Measurements from ENCODE around the gene KLB. TPM values are rescaled to one million over a fixed set of nuclear protein-coding genes. Genes with fewer than 3 reads are reported as not detected.
"Not testable (repeated sequence)": the region's sequence is repeated elsewhere in the genome, so short reads cannot be mapped to it uniquely, and the experiment has no call there.

The KLB gene
- total RNA-seq, 1 donor from 2014 or later, result 0.43 TPM

DNA sequence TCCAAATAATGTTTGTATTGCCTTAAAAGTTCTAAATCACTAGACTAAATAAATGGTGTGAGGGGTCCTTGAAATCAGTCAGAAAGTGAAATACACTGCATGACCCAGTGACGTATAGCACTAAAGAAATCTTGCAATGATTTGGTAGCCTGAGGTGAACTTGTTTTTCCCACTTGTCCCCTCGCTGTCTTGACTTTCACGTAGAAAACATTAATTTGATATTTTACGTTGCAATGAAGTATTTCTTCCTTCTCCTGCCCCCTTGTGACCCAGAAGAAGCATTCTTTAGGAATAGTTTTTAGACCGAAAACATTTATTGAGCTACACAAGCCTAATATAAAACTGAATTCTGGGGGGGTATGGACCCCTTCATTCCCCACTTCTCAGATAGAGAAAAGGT lies 3.7 kb downstream of the KLB start:
- DNase-seq (ENCODE audit: extremely low spot score, unreplicated experiment), result no peak
- Mint-ChIP-seq H3K27ac (no peak overlapping the region), H3K36me3 (no peaks in the 10 kb centered on the region), H3K27me3 (no peaks in the 10 kb centered on the region), H3K4me3 (no peak overlapping the region), H3K9me3 (no peaks in the 10 kb centered on the region), H3K4me1 (ENCODE audit: unreplicated experiment) (peaks cover 11% of the 10 kb centered on the region)
- TF ChIP-seq, protein P1, sequence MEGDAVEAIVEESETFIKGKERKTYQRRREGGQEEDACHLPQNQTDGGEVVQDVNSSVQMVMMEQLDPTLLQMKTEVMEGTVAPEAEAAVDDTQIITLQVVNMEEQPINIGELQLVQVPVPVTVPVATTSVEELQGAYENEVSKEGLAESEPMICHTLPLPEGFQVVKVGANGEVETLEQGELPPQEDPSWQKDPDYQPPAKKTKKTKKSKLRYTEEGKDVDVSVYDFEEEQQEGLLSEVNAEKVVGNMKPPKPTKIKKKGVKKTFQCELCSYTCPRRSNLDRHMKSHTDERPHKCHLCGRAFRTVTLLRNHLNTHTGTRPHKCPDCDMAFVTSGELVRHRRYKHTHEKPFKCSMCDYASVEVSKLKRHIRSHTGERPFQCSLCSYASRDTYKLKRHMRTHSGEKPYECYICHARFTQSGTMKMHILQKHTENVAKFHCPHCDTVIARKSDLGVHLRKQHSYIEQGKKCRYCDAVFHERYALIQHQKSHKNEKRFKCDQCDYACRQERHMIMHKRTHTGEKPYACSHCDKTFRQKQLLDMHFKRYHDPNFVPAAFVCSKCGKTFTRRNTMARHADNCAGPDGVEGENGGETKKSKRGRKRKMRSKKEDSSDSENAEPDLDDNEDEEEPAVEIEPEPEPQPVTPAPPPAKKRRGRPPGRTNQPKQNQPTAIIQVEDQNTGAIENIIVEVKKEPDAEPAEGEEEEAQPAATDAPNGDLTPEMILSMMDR (conservative IDR thresholded peaks at IDR 0.05), result peak; percentile 15

DNA sequence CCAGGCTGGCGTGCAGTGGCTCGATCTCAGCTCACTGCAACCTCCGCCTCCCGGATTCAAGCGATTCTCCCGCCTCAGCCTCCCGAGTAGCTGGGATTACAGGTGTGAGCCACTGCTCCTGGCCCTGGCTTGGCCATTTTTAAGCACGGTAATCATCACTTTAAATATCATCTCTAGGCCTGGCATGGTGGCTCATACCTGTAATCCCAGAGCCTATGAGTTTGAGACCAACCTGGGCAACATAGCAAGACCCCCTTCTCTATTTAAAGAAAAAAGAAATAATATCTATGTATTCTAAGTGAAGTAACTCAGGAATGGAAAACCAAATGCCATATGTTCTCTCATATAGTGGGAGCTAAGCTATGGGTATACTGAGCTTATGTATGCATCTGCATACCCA lies 4.8 kb downstream of the KLB start:
- not testable (repeated sequence) for H3K36me3 Mint-ChIP-seq; DNase-seq (ENCODE audit: extremely low spot score, unreplicated experiment); H3K27me3 Mint-ChIP-seq; H3K27ac Mint-ChIP-seq; H3K9me3 Mint-ChIP-seq; H3K4me3 Mint-ChIP-seq
- peaks cover 10% of the 10 kb centered on the region for H3K4me1 Mint-ChIP-seq (ENCODE audit: unreplicated experiment)

DNA sequence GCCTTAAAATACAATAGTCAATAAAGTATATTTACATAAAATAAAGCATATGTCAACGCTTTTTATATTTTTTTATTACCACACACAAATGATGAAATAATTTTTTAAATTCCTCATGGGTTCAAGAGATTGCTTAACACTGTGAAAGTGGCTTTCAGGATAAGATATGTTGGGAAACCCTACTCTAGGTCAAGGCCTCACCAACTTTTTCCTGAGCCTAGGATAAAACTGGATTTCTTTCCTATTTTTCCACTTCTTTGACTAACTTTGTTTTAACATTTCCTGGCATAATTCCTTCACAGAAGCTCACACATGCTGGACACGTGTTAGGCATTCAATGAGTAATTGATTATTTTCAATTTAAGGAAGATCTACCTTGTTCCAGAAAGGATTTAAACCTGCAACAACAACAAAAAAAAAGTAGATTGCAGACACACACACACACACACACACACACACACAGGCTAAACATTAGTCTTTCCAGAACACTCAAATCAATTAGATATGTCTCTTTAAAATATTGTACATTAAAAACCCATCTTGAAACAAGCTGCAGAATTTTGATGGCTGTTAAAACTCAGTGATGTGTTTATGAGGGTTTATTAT lies 9.1 kb downstream of the KLB start:
- TF ChIP-seq, protein P1 (conservative IDR thresholded peaks at IDR 0.05), result no peak
- Mint-ChIP-seq H3K27me3 (no peaks in the 10 kb centered on the region), H3K4me3 (no peak overlapping the region), H3K9me3 (no peaks in the 10 kb centered on the region), H3K36me3 (no peaks in the 10 kb centered on the region), H3K27ac (no peak overlapping the region), H3K4me1 (ENCODE audit: unreplicated experiment) (no peaks in the 10 kb centered on the region)
- DNase-seq (ENCODE audit: extremely low spot score, unreplicated experiment), result no peak

DNA sequence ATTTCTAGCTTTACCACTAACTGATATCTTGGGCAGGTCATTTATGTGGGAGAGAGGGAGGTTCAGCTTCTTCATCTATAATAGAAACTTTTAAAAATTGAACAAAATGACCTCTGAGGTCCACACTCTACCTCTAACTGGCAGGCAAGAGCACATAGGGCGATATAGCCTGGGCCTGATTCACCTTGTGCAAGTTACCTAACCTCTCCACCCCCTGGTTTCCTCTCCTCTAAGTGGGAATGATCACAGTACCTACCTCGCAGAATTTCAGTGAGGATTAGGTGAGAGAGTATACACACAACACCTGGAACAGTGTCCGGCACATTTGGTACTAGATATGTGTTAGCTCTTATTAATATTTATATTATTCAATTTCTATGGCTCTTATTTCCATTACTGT lies 15.5 kb downstream of the KLB start:
- no peak for DNase-seq (ENCODE audit: extremely low spot score, unreplicated experiment)
- H3K4me3 Mint-ChIP-seq, result no peak overlapping the region
- H3K4me1 Mint-ChIP-seq (ENCODE audit: unreplicated experiment), result no peaks in the 10 kb centered on the region
- H3K9me3 Mint-ChIP-seq, result no peaks in the 10 kb centered on the region
- H3K27ac Mint-ChIP-seq, result no peak overlapping the region
- H3K36me3 Mint-ChIP-seq, result no peaks in the 10 kb centered on the region
- TF ChIP-seq, protein P1 (conservative IDR thresholded peaks at IDR 0.05), result no peak
- no peaks in the 10 kb centered on the region for H3K27me3 Mint-ChIP-seq

DNA sequence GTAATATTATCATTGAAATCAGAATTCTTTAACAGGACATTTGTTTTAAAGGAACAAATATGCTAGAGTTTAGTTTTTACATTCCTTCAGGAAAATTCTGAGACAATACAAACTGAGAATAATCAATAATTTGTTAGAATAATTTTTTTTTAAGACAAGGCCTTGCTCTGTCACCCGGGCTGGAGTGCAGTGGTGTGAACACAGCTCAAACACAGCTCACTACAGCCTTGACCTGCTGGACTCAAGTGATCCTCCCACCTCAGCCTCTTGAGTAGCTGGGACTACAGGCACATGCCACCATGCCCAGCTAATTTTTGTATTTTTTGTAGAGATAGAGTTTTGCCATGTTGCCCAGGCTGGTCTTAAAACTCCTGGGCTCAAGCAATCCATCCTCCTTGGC lies 18.6 kb downstream of the KLB start:
- not testable (repeated sequence) for H3K9me3 Mint-ChIP-seq; H3K27ac Mint-ChIP-seq; DNase-seq (ENCODE audit: extremely low spot score, unreplicated experiment); H3K27me3 Mint-ChIP-seq; H3K4me3 Mint-ChIP-seq; H3K36me3 Mint-ChIP-seq; H3K4me1 Mint-ChIP-seq (ENCODE audit: unreplicated experiment)

DNA sequence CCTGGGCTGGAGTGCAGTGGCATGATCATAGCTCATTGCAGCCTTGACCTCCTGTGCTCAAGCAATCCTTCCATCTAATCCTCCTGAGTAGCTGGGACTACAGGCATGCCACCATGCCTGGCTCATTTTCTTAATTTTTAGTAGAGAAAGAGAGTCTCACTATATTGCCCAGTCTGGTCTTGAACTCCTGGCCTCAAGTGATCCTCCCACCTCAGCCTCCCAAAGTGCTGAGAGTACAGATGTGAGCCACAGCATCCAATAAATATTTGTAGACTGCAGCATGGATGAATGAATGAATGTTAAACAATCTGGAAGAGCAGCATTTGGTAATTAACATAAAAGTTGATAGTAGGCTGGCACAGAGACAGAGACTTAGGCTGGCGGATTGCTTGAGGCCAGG lies 20.0 kb downstream of the KLB start:
- Mint-ChIP-seq H3K4me1 (ENCODE audit: unreplicated experiment) (peaks cover 4% of the 10 kb centered on the region), H3K9me3 (no peaks in the 10 kb centered on the region), H3K27ac (no peak overlapping the region), H3K36me3 (no peaks in the 10 kb centered on the region), H3K27me3 (no peaks in the 10 kb centered on the region), H3K4me3 (no peak overlapping the region)
- no peak for DNase-seq (ENCODE audit: extremely low spot score, unreplicated experiment)
- TF ChIP-seq, protein P1 (conservative IDR thresholded peaks at IDR 0.05), result no peak

Data from type B pancreatic cell (in vitro differentiated cells).